Muscle of leg (tissue), 11 donors: Measurements from ENCODE around the gene SGK1. TPM values are rescaled to one million over a fixed set of nuclear protein-coding genes. Genes with fewer than 3 reads are reported as not detected.
"Not testable (repeated sequence)": the region's sequence is repeated elsewhere in the genome, so short reads cannot be mapped to it uniquely, and the experiment has no call there.

ENCODE experiments used
- DNase-seq: peaks from one replicate; pipeline ENCODE4 v3.0.0; 2013
- H3K27ac ChIP-seq: one replicate; pipeline ENCODE4 v1.5.1; 2013; ENCODE audit warnings: mild to moderate bottlenecking, low read length, control low read depth
- H3K27me3 ChIP-seq: one replicate; pipeline ENCODE4 v1.6.1; 2013; ENCODE audit warnings: low read length; ENCODE audit not compliant: control insufficient read depth, insufficient read depth
- H3K36me3 ChIP-seq: one replicate; pipeline ENCODE4 v1.6.1; 2013; ENCODE audit warnings: low read length; ENCODE audit not compliant: control insufficient read depth, insufficient read depth
- H3K4me1 ChIP-seq: one replicate; pipeline ENCODE4 v1.6.1; 2013; ENCODE audit warnings: low read length; ENCODE audit not compliant: control insufficient read depth, insufficient read depth
- H3K4me3 ChIP-seq: one replicate; pipeline ENCODE4 v1.5.1; 2013; ENCODE audit warnings: low read length, control low read depth
- H3K9me3 ChIP-seq: replicated peaks from 2 replicates; pipeline ENCODE4 v1.6.1; 2013; ENCODE audit warnings: low read depth, low read length; ENCODE audit not compliant: control insufficient read depth
- WGBS: methylation state at CpG from one replicate; pipeline ENCODE4 v1.1.5; 2013; ENCODE audit warnings: missing lambda C conversion rate; ENCODE audit not compliant: insufficient coverage; 5-methylcytosine and 5-hydroxymethylcytosine counted together
- polyA plus RNA-seq, 8 donors: library from polyadenylated mRNA; unstranded; fragments of 120-200 nt; gene quantifications; one replicate each; pipeline versions ENCODE4 v1.2.1 to v1.2.3, GENCODE V29; 2013; ENCODE audit warnings: inconsistent platforms in 1 of 8, low replicate concordance in 1 of 8; ENCODE audit not compliant: insufficient read length in 8 of 8, insufficient read depth in 1 of 8
- total RNA-seq: library from RNA; stranded (reverse); fragments of 120-200 nt; gene quantifications from one replicate; pipeline ENCODE4 v1.2.4, GENCODE V29; 2013

Gene SGK1
- total and polyA plus RNA-seq, 9 donors: 17.4 to 32.2 (median 19.4) TPM

DNA sequence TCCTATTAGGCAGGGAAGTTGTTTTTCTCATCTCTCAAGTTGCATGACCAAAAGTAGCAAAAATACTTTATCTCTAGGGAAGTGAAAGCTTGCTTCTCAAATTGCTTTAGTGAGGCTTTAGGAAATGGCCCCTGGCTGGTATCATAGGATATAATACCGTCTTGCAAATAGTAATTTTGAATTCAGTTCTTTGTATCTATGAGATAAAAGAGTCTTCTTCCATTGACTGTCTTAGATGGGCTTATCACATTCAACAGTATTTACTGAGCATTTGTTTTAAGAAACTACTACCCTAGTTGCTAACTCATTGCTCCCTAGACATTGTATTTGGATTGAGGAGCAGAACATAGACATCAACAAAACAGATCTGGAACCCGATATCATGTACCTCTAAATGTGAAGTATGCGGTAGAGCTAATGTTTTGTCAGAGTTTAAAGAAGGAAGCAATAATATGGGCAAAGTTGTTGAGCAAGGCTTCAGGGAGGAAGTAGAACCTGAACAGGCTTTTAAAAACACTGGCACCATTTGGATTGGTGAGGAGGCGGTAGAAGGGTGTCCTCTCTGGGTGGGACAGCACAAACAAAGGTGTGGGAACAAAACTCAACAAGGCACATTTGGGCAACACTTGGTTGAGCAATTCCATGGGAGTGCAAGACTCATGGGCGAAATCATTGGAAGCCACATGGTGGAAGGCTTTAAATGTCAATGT, 101.5 kb downstream of the SGK1 start:
- Histone ChIP-seq H3K4me1 (peaks cover 2% of the 10 kb centered on the region), H3K27ac (no peak overlapping the region), H3K9me3 (no peaks in the 10 kb centered on the region), H3K27me3 (no peaks in the 10 kb centered on the region), H3K4me3 (no peak overlapping the region), H3K36me3 (no peaks in the 10 kb centered on the region)
- WGBS: 75% methylated on average over 3 of the region's 5 CpGs
- peak; percentile 68 for DNase-seq

DNA sequence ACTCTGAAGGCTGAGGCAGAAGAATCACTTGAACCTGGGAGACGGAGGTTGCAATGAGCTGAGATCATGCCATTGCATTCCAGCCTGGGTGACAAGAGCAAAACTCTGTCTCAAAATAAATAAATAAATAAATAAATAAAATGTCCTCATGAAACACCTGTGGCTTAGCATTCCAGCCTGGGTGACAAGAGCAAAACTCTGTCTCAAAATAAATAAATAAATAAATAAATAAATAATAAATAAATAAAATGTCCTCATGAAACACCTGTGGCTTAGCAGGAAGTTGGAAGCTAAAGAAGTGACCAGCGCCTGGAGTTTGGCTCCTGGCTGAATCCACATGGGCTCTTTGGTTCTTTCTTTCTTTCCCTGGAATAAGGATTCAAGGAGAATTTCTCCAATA, 104.5 kb downstream of the SGK1 start:
- 80% methylated on average over 1 of the region's 2 CpGs for WGBS
- not testable (repeated sequence) for H3K27me3 ChIP-seq, DNase-seq, H3K9me3 ChIP-seq, H3K36me3 ChIP-seq, H3K4me3 ChIP-seq, H3K4me1 ChIP-seq, H3K27ac ChIP-seq

DNA sequence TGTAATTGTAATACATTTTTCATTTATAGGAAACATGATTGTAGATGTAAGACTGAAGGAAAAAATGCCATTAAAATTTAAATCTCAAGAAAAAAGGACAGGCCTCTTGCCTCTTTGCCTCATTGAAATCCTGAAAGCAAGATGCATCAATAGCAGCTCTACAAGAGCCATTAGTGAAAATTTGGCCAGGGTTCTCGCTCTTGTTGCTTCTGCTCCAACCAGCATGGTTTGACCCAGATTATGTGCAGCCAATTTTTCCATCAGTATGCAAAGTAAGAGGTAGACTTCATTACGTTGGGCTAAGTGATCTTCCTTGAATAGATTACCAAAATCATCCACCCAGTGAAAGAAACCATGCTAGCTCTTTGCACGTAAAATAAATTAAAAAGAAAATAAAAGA, 106.6 kb downstream of the SGK1 start:
- Histone ChIP-seq H3K36me3 (no peaks in the 10 kb centered on the region), H3K4me3 (no peak overlapping the region), H3K27ac (no peak overlapping the region), H3K9me3 (no peaks in the 10 kb centered on the region), H3K4me1 (no peaks in the 10 kb centered on the region), H3K27me3 (no peaks in the 10 kb centered on the region)
- DNase-seq: no peak
- WGBS: no CpG with 5 or more reads among the region's 3 CpGs

DNA sequence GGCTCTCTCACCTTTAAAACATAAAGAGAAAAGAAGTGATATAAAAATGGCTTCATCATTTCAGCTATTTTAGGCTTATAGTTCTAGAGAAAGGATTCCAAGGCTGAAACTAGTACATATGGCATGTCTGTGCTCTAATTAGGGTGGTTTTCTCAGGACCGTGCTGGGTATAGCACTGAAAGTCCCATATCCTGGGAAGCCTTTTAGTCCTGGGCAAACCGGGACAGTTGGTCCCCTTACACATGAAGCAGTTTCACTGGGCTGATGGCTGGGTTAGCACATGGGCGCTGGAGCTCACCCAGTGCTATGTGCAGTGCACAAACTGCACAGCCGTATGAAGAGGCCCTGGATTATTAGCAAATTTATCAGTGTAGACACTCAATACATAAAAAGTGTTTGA, 110.5 kb downstream of the SGK1 start:
- Histone ChIP-seq H3K4me1 (no peaks in the 10 kb centered on the region), H3K4me3 (no peak overlapping the region), H3K9me3 (no peaks in the 10 kb centered on the region), H3K36me3 (no peaks in the 10 kb centered on the region), H3K27me3 (no peaks in the 10 kb centered on the region), H3K27ac (no peak overlapping the region)
- WGBS: 87% methylated on average over 3 of the region's 4 CpGs
- no peak for DNase-seq

DNA sequence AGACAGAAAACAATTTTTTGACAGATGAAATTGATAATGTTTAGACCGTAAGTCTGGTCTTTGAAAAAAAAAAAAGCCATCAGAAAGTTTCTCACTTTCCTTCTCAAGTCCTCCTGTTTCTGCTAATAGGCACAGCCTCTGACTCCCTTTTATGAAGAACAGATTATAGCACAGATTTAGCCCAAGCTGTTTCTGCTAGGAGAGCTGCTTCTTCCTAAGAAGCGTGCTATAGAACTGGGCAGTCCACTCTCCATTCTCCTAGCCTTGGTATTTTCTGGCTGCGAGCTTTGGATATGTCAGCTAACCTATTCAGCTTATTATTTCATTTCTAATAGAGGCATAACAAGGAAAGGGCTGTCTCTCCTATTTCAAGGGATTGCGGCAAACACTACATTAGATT, 112.5 kb downstream of the SGK1 start:
- DNase-seq: no peak
- no CpG with 5 or more reads among the region's 4 CpGs for WGBS
- Histone ChIP-seq H3K4me3 (no peak overlapping the region), H3K9me3 (no peaks in the 10 kb centered on the region), H3K27ac (no peak overlapping the region), H3K36me3 (no peaks in the 10 kb centered on the region), H3K4me1 (no peaks in the 10 kb centered on the region), H3K27me3 (no peaks in the 10 kb centered on the region)

DNA sequence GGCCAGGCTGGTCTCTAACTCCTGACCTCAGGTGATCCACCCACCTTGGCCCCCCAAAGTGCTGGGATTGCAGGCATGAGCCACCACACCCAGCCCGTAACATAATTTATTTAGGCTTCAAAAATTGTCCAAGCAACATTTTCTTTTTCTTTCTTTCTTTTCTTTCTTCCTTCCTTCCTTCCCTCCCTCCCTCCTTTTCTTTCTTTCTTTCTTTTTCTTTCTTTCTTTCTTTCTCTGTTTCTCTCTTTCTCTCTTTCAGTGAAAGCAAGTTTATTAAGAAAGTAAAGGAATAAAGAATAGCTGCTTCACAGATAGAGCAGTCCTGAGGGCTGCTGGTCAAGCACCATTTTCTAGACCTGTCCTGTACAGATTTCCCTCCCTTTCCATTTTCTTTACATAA, 113.2 kb downstream of the SGK1 start:
- H3K9me3 ChIP-seq, H3K4me3 ChIP-seq, H3K27me3 ChIP-seq, H3K27ac ChIP-seq, H3K4me1 ChIP-seq, H3K36me3 ChIP-seq, DNase-seq: not testable (repeated sequence)
- WGBS: 100% methylated on average over 1 of the region's 1 CpG

DNA sequence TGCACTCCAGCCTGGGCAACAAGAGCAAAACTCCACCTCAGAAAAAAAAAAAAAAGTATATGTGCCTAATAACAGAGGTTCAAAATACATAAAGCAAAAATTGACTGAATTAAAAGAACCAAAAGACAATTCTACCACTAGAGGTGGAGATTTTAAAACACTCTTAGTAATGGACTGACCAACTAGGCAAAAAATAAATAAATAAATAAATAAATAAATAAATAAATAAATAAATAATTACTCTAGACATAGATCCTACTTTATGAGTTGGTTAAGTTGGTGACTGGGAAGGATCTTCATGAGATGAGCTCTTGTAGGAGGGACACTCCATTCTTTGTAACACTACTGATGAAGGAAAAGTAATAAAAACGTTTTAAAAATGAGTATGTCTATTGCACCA, 113.9 kb downstream of the SGK1 start:
- WGBS: no CpG with 5 or more reads among the region's 1 CpG
- no peak overlapping the region for H3K4me3 ChIP-seq
- no peak for DNase-seq
- no peaks in the 10 kb centered on the region for H3K27me3 ChIP-seq
- no peaks in the 10 kb centered on the region for H3K4me1 ChIP-seq
- no peaks in the 10 kb centered on the region for H3K9me3 ChIP-seq
- H3K27ac ChIP-seq: no peak overlapping the region
- no peaks in the 10 kb centered on the region for H3K36me3 ChIP-seq

DNA sequence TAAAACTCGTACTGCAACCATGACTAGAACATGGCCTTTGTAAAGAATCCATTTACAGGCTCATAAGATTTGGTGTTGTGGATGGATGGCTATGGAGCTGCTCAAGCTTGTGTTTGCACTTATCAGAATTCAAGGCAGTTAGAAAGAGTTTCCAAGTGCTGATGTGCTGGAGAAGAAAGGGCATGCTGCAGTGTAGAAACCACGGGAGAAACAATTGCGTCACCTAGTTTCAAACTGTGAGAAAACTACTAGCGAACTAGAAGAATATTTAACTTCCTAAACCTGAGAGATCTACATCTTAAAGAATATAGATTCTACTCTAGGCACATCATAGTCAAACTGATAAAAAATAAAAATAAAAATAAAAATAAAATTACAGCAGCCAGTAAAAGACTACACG, 116.2 kb downstream of the SGK1 start:
- DNase-seq: no peak
- H3K9me3 ChIP-seq: no peaks in the 10 kb centered on the region
- H3K27me3 ChIP-seq: no peaks in the 10 kb centered on the region
- no peak overlapping the region for H3K4me3 ChIP-seq
- no peaks in the 10 kb centered on the region for H3K36me3 ChIP-seq
- H3K4me1 ChIP-seq: no peaks in the 10 kb centered on the region
- H3K27ac ChIP-seq: no peak overlapping the region
- whole genome bisulfite sequencing: 100% methylated on average over 1 of the region's 5 CpGs

DNA sequence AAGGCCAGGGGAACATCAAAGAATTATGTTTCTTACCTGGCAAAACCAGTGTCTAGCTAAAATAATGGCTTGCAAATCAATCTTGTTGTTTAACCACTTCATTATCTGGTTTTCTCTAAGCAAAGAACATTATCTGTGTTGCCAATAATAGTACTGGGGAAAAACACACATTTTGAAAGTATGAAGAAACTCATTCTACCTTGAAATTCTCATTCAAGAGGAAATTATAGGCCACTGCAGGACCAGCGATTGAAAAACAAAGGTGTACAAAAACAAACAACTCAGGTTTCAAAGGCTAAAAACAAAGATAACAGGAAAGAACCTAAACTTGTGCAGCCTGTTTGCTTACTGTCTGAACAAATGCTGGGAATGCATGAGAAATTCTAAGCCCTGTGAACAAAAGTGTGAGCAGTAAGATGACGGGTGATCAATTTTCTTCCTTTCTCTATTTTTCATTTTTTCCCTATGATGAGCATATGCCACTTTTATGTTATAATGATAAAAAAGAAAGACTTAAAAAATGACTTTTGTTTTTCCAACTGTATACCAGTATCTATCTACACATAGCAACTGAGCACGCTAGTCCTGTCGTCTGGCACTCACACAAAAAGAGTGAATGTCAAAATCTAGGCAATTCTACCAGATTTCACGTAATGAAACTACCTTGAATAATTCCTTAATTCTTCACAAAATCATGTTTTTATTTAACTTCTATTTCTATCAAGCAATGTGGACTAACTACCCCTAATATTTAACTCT, 117.9 kb downstream of the SGK1 start:
- no peaks in the 10 kb centered on the region for H3K27me3 ChIP-seq
- no peaks in the 10 kb centered on the region for H3K36me3 ChIP-seq
- no peaks in the 10 kb centered on the region for H3K4me1 ChIP-seq
- no peaks in the 10 kb centered on the region for H3K9me3 ChIP-seq
- H3K4me3 ChIP-seq: no peak overlapping the region
- DNase-seq: no peak
- H3K27ac ChIP-seq: no peak overlapping the region
- 81% methylated on average over 3 of the region's 5 CpGs for WGBS

DNA sequence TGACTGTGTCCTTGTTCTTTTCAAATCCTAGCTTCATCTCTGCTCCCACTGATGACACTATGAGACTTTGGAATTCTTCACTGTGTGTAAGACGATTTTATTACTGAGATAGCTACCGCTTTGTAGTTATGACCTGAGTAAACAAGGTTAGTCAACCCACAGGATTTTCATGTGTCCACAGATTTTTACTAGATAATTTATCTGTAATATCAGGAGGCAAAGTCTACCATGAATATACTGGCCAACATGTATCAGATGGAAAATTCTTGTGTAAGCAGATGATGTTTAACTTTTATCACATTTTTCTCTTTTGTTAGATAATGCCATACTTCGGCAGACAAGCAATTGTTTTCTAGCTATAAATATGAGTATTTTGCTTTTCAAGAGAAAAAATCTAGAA, 119.8 kb downstream of the SGK1 start:
- Histone ChIP-seq H3K4me1 (no peaks in the 10 kb centered on the region), H3K27ac (no peak overlapping the region), H3K4me3 (no peak overlapping the region), H3K27me3 (no peaks in the 10 kb centered on the region), H3K36me3 (no peaks in the 10 kb centered on the region), H3K9me3 (no peaks in the 10 kb centered on the region)
- DNase-seq: no peak
- WGBS: no CpG with 5 or more reads among the region's 3 CpGs
